Activated naive CD4-positive, alpha-beta T cell treated with anti-CD3 and anti-CD28 coated beads for 36 hours (primary cell): Measurements from ENCODE around the gene SYNGR1. TPM values are rescaled to one million over a fixed set of nuclear protein-coding genes. Genes with fewer than 3 reads are reported as not detected.

Source experiments
- CTCF ChIA-PET: fragments of 350-600 bp; sonication (Branson Sonifier 250); formaldehyde crosslinking; loops from one replicate; lab custom pipeline; 2021; ENCODE audit warnings: antibody characterized with exemption; lab: Charles Lee
- DNase-seq: peaks from one replicate; pipeline ENCODE4 v3.0.0-alpha.2; 2020
- H3K27ac Mint-ChIP-seq: one replicate; pipeline ENCODE4 v1.8.0; 2021; ENCODE audit warnings: mild to moderate bottlenecking, mixed read lengths
- H3K27me3 Mint-ChIP-seq: one replicate; pipeline ENCODE4 v1.8.0; 2021; ENCODE audit warnings: low read depth, mixed read lengths
- H3K36me3 Mint-ChIP-seq: one replicate; pipeline ENCODE4 v1.8.0; 2021; ENCODE audit warnings: low read depth, mixed read lengths
- H3K4me1 Mint-ChIP-seq: one replicate; pipeline ENCODE4 v1.8.0; 2021; ENCODE audit warnings: low read depth, mixed read lengths
- H3K4me3 Mint-ChIP-seq: one replicate; pipeline ENCODE4 v1.8.0; 2021; ENCODE audit warnings: mild to moderate bottlenecking, moderate library complexity, mixed read lengths
- H3K9me3 Mint-ChIP-seq: one replicate; pipeline ENCODE4 v1.8.0; 2021; ENCODE audit warnings: mixed read lengths
- intact Hi-C: fragments of 100-400 bp; cut with micrococcal nuclease; formaldehyde crosslinking; loops from one replicate; pipeline ENCODE4 v1.15.1; 2023
- total RNA-seq, 2 experiments: library from RNA; stranded (reverse); gene quantifications; one replicate each; pipeline ENCODE4 v1.2.3, GENCODE V29; 2021

SYNGR1 gene
- total RNA-seq, result under 1 TPM; 0.27 to 0.29 TPM

- DNase-seq, result no peak
- intact Hi-C loops, result no loop called here
- H3K27me3 Mint-ChIP-seq, result peaks cover 11% of the 10 kb centered on the region
- H3K9me3 Mint-ChIP-seq, result no peaks in the 10 kb centered on the region
- CTCF ChIA-PET, result no interaction called here
- no peak within 1 kb of the TSS for H3K27ac Mint-ChIP-seq
- H3K36me3 Mint-ChIP-seq, result no peaks in the 10 kb centered on the region
- peak within 1 kb of the TSS; percentile 73 for H3K4me3 Mint-ChIP-seq
- peaks cover 14% of the 10 kb centered on the region for H3K4me1 Mint-ChIP-seq
These were observed at the start of gene SYNGR1 for GRCh38 chr22:39349967-39350726. TSS of gene SYNGR1 (plus strand) at chr22:39349991. CDS start at chr22:39350011, 20 bp downstream.

GRCh38 chr22:39300186-39300830, 49.5 kb upstream of the SYNGR1 start:
- DNase-seq, result no peak
- H3K9me3 Mint-ChIP-seq, result no peaks in the 10 kb centered on the region
- H3K27ac Mint-ChIP-seq, result no peak overlapping the region
- CTCF ChIA-PET, result interaction anchor here (0.8 to 1.5 kb wide), 2 partner anchors 16 to 98 kb away, joined by 3 read pairs; no protein-coding TSS in a partner anchor
- peaks cover 3% of the 10 kb centered on the region for H3K4me1 Mint-ChIP-seq
- H3K36me3 Mint-ChIP-seq, result no peaks in the 10 kb centered on the region
- H3K4me3 Mint-ChIP-seq, result no peak overlapping the region
- intact Hi-C loops, result no loop called here
- peaks cover 24% of the 10 kb centered on the region for H3K27me3 Mint-ChIP-seq

- no peaks in the 10 kb centered on the region for H3K36me3 Mint-ChIP-seq
- no peak overlapping the region for H3K4me3 Mint-ChIP-seq
- intact Hi-C loops, result no loop called here
- peaks cover 23% of the 10 kb centered on the region for H3K27me3 Mint-ChIP-seq
- H3K27ac Mint-ChIP-seq, result no peak overlapping the region
- H3K9me3 Mint-ChIP-seq, result no peaks in the 10 kb centered on the region
- DNase-seq, result no peak
- H3K4me1 Mint-ChIP-seq, result peaks cover 3% of the 10 kb centered on the region
- CTCF ChIA-PET, result interaction anchor here (0.6 kb wide), 1 partner anchor 84 kb away, joined by 3 read pairs; no protein-coding TSS in a partner anchor
These were observed 48.7 kb upstream of the SYNGR1 start for GRCh38 chr22:39301108-39301507.

GRCh38 chr22:39301926-39302325, 47.9 kb upstream of the SYNGR1 start:
- Mint-ChIP-seq H3K4me1 (peaks cover 3% of the 10 kb centered on the region), H3K27ac (no peak overlapping the region), H3K9me3 (no peaks in the 10 kb centered on the region), H3K4me3 (no peak overlapping the region), H3K27me3 (peaks cover 21% of the 10 kb centered on the region), H3K36me3 (no peaks in the 10 kb centered on the region)
- no peak for DNase-seq
- intact Hi-C loops, result no loop called here
- CTCF ChIA-PET, result interaction anchor here (6.8 kb wide), 1 partner anchor 130 kb away, joined by 97 read pairs; no protein-coding TSS in a partner anchor

- H3K4me3 Mint-ChIP-seq, result no peak overlapping the region
- H3K4me1 Mint-ChIP-seq, result peaks cover 3% of the 10 kb centered on the region
- peaks cover 21% of the 10 kb centered on the region for H3K27me3 Mint-ChIP-seq
- no peak for DNase-seq
- no peak overlapping the region for H3K27ac Mint-ChIP-seq
- intact Hi-C loops, result no loop called here
- CTCF ChIA-PET, result interaction anchor here (6.8 kb wide), 1 partner anchor 131 kb away, joined by 97 read pairs; no protein-coding TSS in a partner anchor
- no peaks in the 10 kb centered on the region for H3K36me3 Mint-ChIP-seq
- H3K9me3 Mint-ChIP-seq, result no peaks in the 10 kb centered on the region
These were observed 47.3 kb upstream of the SYNGR1 start for GRCh38 chr22:39302431-39302960.

GRCh38 chr22:39303358-39303757, 46.4 kb upstream of the SYNGR1 start:
- Mint-ChIP-seq H3K9me3 (no peaks in the 10 kb centered on the region), H3K4me1 (peaks cover 3% of the 10 kb centered on the region), H3K36me3 (no peaks in the 10 kb centered on the region), H3K27ac (no peak overlapping the region), H3K4me3 (no peak overlapping the region), H3K27me3 (peaks cover 18% of the 10 kb centered on the region)
- CTCF ChIA-PET, result interaction anchor here (0.6 to 6.8 kb wide), 3 partner anchors 13 to 132 kb away, joined by 3 to 97 read pairs (median 4); no protein-coding TSS in a partner anchor
- DNase-seq, result no peak
- intact Hi-C loops, result no loop called here

- no peaks in the 10 kb centered on the region for H3K36me3 Mint-ChIP-seq
- DNase-seq, result no peak
These were observed 45.7 kb upstream of the SYNGR1 start for GRCh38 chr22:39303892-39304671.

GRCh38 chr22:39306456-39307361, 43.1 kb upstream of the SYNGR1 start:
- Mint-ChIP-seq H3K4me3 (no peak overlapping the region), H3K27me3 (no peaks in the 10 kb centered on the region), H3K4me1 (no peaks in the 10 kb centered on the region), H3K27ac (no peak overlapping the region), H3K36me3 (peaks cover 4% of the 10 kb centered on the region), H3K9me3 (no peaks in the 10 kb centered on the region)
- intact Hi-C loops, result loop anchor here (1.0 to 5.0 kb wide), 2 partner anchors 84 to 135 kb away; no protein-coding TSS in a partner anchor
- CTCF ChIA-PET, result interaction anchor here (0.7 to 6.8 kb wide), 8 partner anchors 11 to 169 kb away, joined by 3 to 97 read pairs (median 4); no protein-coding TSS in a partner anchor
- peak; percentile 78 for DNase-seq

More at GRCh38 chr22:39303892-39304671, 45.7 kb upstream of the SYNGR1 start:
- Mint-ChIP-seq H3K4me3 (no peak overlapping the region), H3K9me3 (no peaks in the 10 kb centered on the region), H3K4me1 (peaks cover 3% of the 10 kb centered on the region), H3K27ac (no peak overlapping the region), H3K27me3 (peaks cover 18% of the 10 kb centered on the region)
- CTCF ChIA-PET, result interaction anchor here (0.6 to 6.8 kb wide), 4 partner anchors 12 to 143 kb away, joined by 3 to 97 read pairs (median 4); no protein-coding TSS in a partner anchor
- intact Hi-C loops, result no loop called here

GRCh38 chr22:39308614-39309363, 41.0 kb upstream of the SYNGR1 start:
- H3K36me3 Mint-ChIP-seq, result peaks cover 22% of the 10 kb centered on the region
- no peaks in the 10 kb centered on the region for H3K27me3 Mint-ChIP-seq
- DNase-seq, result no peak
- no peak overlapping the region for H3K27ac Mint-ChIP-seq
- no peak overlapping the region for H3K4me3 Mint-ChIP-seq
- no peaks in the 10 kb centered on the region for H3K9me3 Mint-ChIP-seq
- CTCF ChIA-PET, result interaction anchor here (0.7 to 4.3 kb wide), 3 partner anchors 9 to 137 kb away, joined by 3 to 63 read pairs (median 6); no protein-coding TSS in a partner anchor
- intact Hi-C loops, result loop anchor here (5.0 kb wide), 1 partner anchor 86 kb away; no protein-coding TSS in a partner anchor
- no peaks in the 10 kb centered on the region for H3K4me1 Mint-ChIP-seq

GRCh38 chr22:39309364-39309861, 40.4 kb upstream of the SYNGR1 start:
- Mint-ChIP-seq H3K9me3 (no peaks in the 10 kb centered on the region), H3K4me3 (no peak overlapping the region), H3K27me3 (no peaks in the 10 kb centered on the region), H3K27ac (no peak overlapping the region), H3K4me1 (peaks cover 2% of the 10 kb centered on the region), H3K36me3 (peaks cover 26% of the 10 kb centered on the region)
- CTCF ChIA-PET, result interaction anchor here (0.6 to 4.3 kb wide), 5 partner anchors 9 to 138 kb away, joined by 3 to 63 read pairs (median 6); no protein-coding TSS in a partner anchor
- intact Hi-C loops, result loop anchor here (5.0 kb wide), 1 partner anchor 87 kb away; no protein-coding TSS in a partner anchor
- DNase-seq, result no peak
